OCI-M1 (cell line): ENCODE results near the gene SMC3.

Experiments
- DNase-seq: peaks from one replicate; lab custom pipeline; 2025; lab: John Stamatoyannopoulos, UW

The SMC3 gene

DNA sequence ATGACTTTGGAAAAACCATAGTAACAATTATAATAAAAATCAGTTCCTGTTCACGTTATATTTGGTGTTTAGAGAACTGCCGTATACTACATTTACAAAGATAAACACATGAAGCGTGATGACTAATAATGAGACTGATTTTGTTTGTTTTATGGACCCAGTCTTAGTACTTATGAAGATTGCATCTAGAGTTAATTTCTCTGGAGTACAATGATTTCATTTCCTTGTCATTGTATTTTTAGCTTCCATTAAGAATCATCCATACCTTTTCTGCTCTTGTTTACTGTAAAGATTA, 79.6 kb downstream of the SMC3 start:
- no peak for DNase-seq

GRCh38 chr10:110648692-110649346, 81.3 kb downstream of the SMC3 start:
- no peak for DNase-seq

GRCh38 chr10:110649347-110650264, 82.1 kb downstream of the SMC3 start:
- DNase-seq: no peak

- DNase-seq: peak; percentile 37
Measured at GRCh38 chr10:110650265-110650668, 82.8 kb downstream of the SMC3 start.

- no peak for DNase-seq
Measured at GRCh38 chr10:110651044-110651958, 83.8 kb downstream of the SMC3 start.

GRCh38 chr10:110652475-110653118, 85.1 kb downstream of the SMC3 start:
- DNase-seq: no peak
